GM19025 (cell line): Measurements from ENCODE around the gene PDE1A.
"Not testable (repeated sequence)": the region's sequence is repeated elsewhere in the genome, so short reads cannot be mapped to it uniquely, and the experiment has no call there.

Experiments used
- ATAC-seq: cut with Tn5 transposase; IDR thresholded peaks from one replicate; pipeline ENCODE4 v1.9.1; 2021; ENCODE audit warnings: mild to moderate bottlenecking, low read depth, moderate library complexity; ENCODE audit not compliant: unreplicated experiment

PDE1A gene

GRCh38 chr2:182412858-182413257, 14.0 kb downstream of the PDE1A start:
- no peak for ATAC-seq

- ATAC-seq, result no peak
These were observed 16.7 kb downstream of the PDE1A start for GRCh38 chr2:182410120-182410519.

GRCh38 chr2:182406221-182406620, 20.6 kb downstream of the PDE1A start:
- no peak for ATAC-seq

GRCh38 chr2:182404975-182405561, 21.8 kb downstream of the PDE1A start:
- ATAC-seq, result no peak

GRCh38 chr2:182404092-182404491, 22.7 kb downstream of the PDE1A start:
- ATAC-seq, result no peak

- ATAC-seq, result no peak
These were observed 33.5 kb downstream of the PDE1A start for GRCh38 chr2:182393270-182393760.

GRCh38 chr2:182391443-182391842, 35.4 kb downstream of the PDE1A start:
- ATAC-seq, result no peak

GRCh38 chr2:182386267-182386880, 40.5 kb downstream of the PDE1A start:
- ATAC-seq, result not testable (repeated sequence)

- ATAC-seq, result no peak
These were observed 42.0 kb downstream of the PDE1A start for GRCh38 chr2:182384860-182385259.

GRCh38 chr2:182381225-182381624, 45.6 kb downstream of the PDE1A start:
- no peak for ATAC-seq

GRCh38 chr2:182379241-182379640, 47.6 kb downstream of the PDE1A start:
- no peak for ATAC-seq

- ATAC-seq, result no peak
These were observed 48.1 kb downstream of the PDE1A start for GRCh38 chr2:182378759-182379158.

GRCh38 chr2:182377467-182377866, 49.4 kb downstream of the PDE1A start:
- ATAC-seq, result no peak

- ATAC-seq, result no peak
These were observed 51.0 kb downstream of the PDE1A start for GRCh38 chr2:182375862-182376261.

- ATAC-seq, result no peak
These were observed 54.2 kb downstream of the PDE1A start for GRCh38 chr2:182372661-182373060.

- ATAC-seq, result no peak
These were observed 57.8 kb downstream of the PDE1A start for GRCh38 chr2:182368996-182369395.

GRCh38 chr2:182368446-182368845, 58.4 kb downstream of the PDE1A start:
- ATAC-seq, result no peak

- ATAC-seq, result no peak
These were observed 59.4 kb downstream of the PDE1A start for GRCh38 chr2:182367401-182367800.

- ATAC-seq, result no peak
These were observed 60.2 kb downstream of the PDE1A start for GRCh38 chr2:182366628-182367027.

- ATAC-seq, result no peak
These were observed 61.0 kb downstream of the PDE1A start for GRCh38 chr2:182365855-182366254.

- ATAC-seq, result no peak
These were observed 65.4 kb downstream of the PDE1A start for GRCh38 chr2:182361477-182361876.

GRCh38 chr2:182360663-182361260, 66.1 kb downstream of the PDE1A start:
- ATAC-seq, result no peak
